IPS-20b (cell line): ENCODE results near the gene TRAK2.
A peak's percentile ranks its signal among the peaks of the same experiment; 100 is the strongest.

Experiments used
- H3K27ac ChIP-seq: one replicate; pipeline ENCODE4 v1.5.1; 2013; ENCODE audit warnings: low read length
- H3K27me3 ChIP-seq: 2 replicates; pipeline ENCODE4 v1.6.1; 2013; ENCODE audit warnings: mild to moderate bottlenecking, low read length, inconsistent platforms; ENCODE audit not compliant: insufficient read depth
- H3K36me3 ChIP-seq: 2 replicates; pipeline ENCODE4 v1.6.1; 2013; ENCODE audit warnings: low read depth, mild to moderate bottlenecking, inconsistent platforms, low read length, moderate library complexity; ENCODE audit not compliant: insufficient read depth
- H3K4me1 ChIP-seq: 2 replicates; pipeline ENCODE4 v1.6.1; 2013; ENCODE audit warnings: mild to moderate bottlenecking, control low read depth, inconsistent platforms, low read length, moderate library complexity; ENCODE audit not compliant: insufficient read depth
- H3K4me3 ChIP-seq: 2 replicates; pipeline ENCODE4 v1.5.1; 2013; ENCODE audit warnings: mild to moderate bottlenecking, low read length, inconsistent platforms
- H3K9ac ChIP-seq: 2 replicates; pipeline ENCODE4 v1.6.1; 2013; ENCODE audit warnings: low read depth, mild to moderate bottlenecking, inconsistent platforms, low read length, moderate library complexity
- H3K9me3 ChIP-seq: 2 replicates; pipeline ENCODE4 v1.6.1; 2013; ENCODE audit warnings: mild to moderate bottlenecking, low read depth, low read length, inconsistent platforms; ENCODE audit not compliant: insufficient read depth

Gene TRAK2

GRCh38 chr2:201470821-201471731 is 19.8 kb upstream of the TRAK2 start:
- Histone ChIP-seq H3K36me3 (peaks cover 10% of the 10 kb centered on the region), H3K4me3 (no peak overlapping the region), H3K4me1 (no peaks in the 10 kb centered on the region), H3K9me3 (no peaks in the 10 kb centered on the region), H3K9ac (no peak overlapping the region), H3K27ac (no peak overlapping the region), H3K27me3 (no peaks in the 10 kb centered on the region)

GRCh38 chr2:201467666-201468065 is 16.4 kb upstream of the TRAK2 start:
- H3K9me3 ChIP-seq, result no peaks in the 10 kb centered on the region
- H3K9ac ChIP-seq, result no peak overlapping the region
- H3K4me1 ChIP-seq, result no peaks in the 10 kb centered on the region
- no peaks in the 10 kb centered on the region for H3K27me3 ChIP-seq
- no peak overlapping the region for H3K4me3 ChIP-seq
- no peaks in the 10 kb centered on the region for H3K36me3 ChIP-seq
- H3K27ac ChIP-seq, result no peak overlapping the region

GRCh38 chr2:201466050-201466675 is 14.9 kb upstream of the TRAK2 start:
- Histone ChIP-seq H3K27me3 (no peaks in the 10 kb centered on the region), H3K4me1 (no peaks in the 10 kb centered on the region), H3K9ac (no peak overlapping the region), H3K36me3 (no peaks in the 10 kb centered on the region), H3K9me3 (no peaks in the 10 kb centered on the region), H3K4me3 (no peak overlapping the region), H3K27ac (no peak overlapping the region)

GRCh38 chr2:201465524-201465971 is 14.3 kb upstream of the TRAK2 start:
- Histone ChIP-seq H3K4me3 (no peak overlapping the region), H3K27me3 (no peaks in the 10 kb centered on the region), H3K27ac (no peak overlapping the region), H3K4me1 (no peaks in the 10 kb centered on the region), H3K36me3 (peaks cover 2% of the 10 kb centered on the region; the same call in 1 of the 2 replicates), H3K9ac (no peak overlapping the region), H3K9me3 (no peaks in the 10 kb centered on the region)

- no peak overlapping the region for H3K4me3 ChIP-seq
- H3K36me3 ChIP-seq, result peaks cover 4% of the 10 kb centered on the region; the same call in 1 of the 2 replicates
- no peak overlapping the region for H3K9ac ChIP-seq
- no peaks in the 10 kb centered on the region for H3K4me1 ChIP-seq
- H3K9me3 ChIP-seq, result no peaks in the 10 kb centered on the region
- H3K27me3 ChIP-seq, result no peaks in the 10 kb centered on the region
- no peak overlapping the region for H3K27ac ChIP-seq
Observed at GRCh38 chr2:201464547-201464946, 13.3 kb upstream of the TRAK2 start.

GRCh38 chr2:201460532-201460931 is 9.3 kb upstream of the TRAK2 start:
- H3K9me3 ChIP-seq, result no peaks in the 10 kb centered on the region
- H3K4me1 ChIP-seq, result no peaks in the 10 kb centered on the region
- no peak overlapping the region for H3K4me3 ChIP-seq
- H3K27ac ChIP-seq, result no peak overlapping the region
- no peak overlapping the region for H3K9ac ChIP-seq
- peaks cover 12% of the 10 kb centered on the region for H3K36me3 ChIP-seq
- H3K27me3 ChIP-seq, result no peaks in the 10 kb centered on the region

- peaks cover 12% of the 10 kb centered on the region for H3K36me3 ChIP-seq
- H3K4me3 ChIP-seq, result no peak overlapping the region
- H3K9me3 ChIP-seq, result no peaks in the 10 kb centered on the region
Observed at GRCh38 chr2:201458381-201458780, 7.1 kb upstream of the TRAK2 start.

GRCh38 chr2:201452922-201453643 is 1.8 kb upstream of the TRAK2 start:
- no peaks in the 10 kb centered on the region for H3K4me1 ChIP-seq
- peaks cover 9% of the 10 kb centered on the region; the same call in 1 of the 2 replicates for H3K27me3 ChIP-seq
- no peak overlapping the region for H3K27ac ChIP-seq
- H3K9ac ChIP-seq, result peak overlapping the region; percentile 71
- peak overlapping the region; percentile 83 for H3K4me3 ChIP-seq
- H3K9me3 ChIP-seq, result no peaks in the 10 kb centered on the region
- no peaks in the 10 kb centered on the region for H3K36me3 ChIP-seq

More at GRCh38 chr2:201458381-201458780, 7.1 kb upstream of the TRAK2 start:
- H3K27ac ChIP-seq, result no peak overlapping the region
- no peaks in the 10 kb centered on the region for H3K4me1 ChIP-seq
- no peak overlapping the region for H3K9ac ChIP-seq
- H3K27me3 ChIP-seq, result peaks cover 1% of the 10 kb centered on the region; the same call in 1 of the 2 replicates

- Histone ChIP-seq H3K36me3 (no peaks in the 10 kb centered on the region), H3K27ac (no peak overlapping the region), H3K27me3 (peaks cover 9% of the 10 kb centered on the region; the same call in 1 of the 2 replicates), H3K4me3 (peak overlapping the region; percentile 83), H3K4me1 (no peaks in the 10 kb centered on the region), H3K9ac (peak overlapping the region; percentile 71), H3K9me3 (no peaks in the 10 kb centered on the region)
Observed at GRCh38 chr2:201452058-201452921, 1.0 kb upstream of the TRAK2 start.

GRCh38 chr2:201450954-201451291 is 335 bp downstream of the TRAK2 start:
- Histone ChIP-seq H3K4me1 (no peaks in the 10 kb centered on the region), H3K36me3 (no peaks in the 10 kb centered on the region), H3K27ac (no peak overlapping the region), H3K9ac (peak overlapping the region; percentile 84; the same call in 1 of the 2 replicates), H3K9me3 (no peaks in the 10 kb centered on the region), H3K4me3 (peak overlapping the region; percentile 83), H3K27me3 (peaks cover 9% of the 10 kb centered on the region; the same call in 1 of the 2 replicates)

GRCh38 chr2:201448701-201449100 is 2.6 kb downstream of the TRAK2 start:
- H3K36me3 ChIP-seq, result no peaks in the 10 kb centered on the region
- peaks cover 9% of the 10 kb centered on the region; the same call in 1 of the 2 replicates for H3K27me3 ChIP-seq
- no peak overlapping the region for H3K9ac ChIP-seq
- H3K4me3 ChIP-seq, result no peak overlapping the region
- H3K27ac ChIP-seq, result no peak overlapping the region
- no peaks in the 10 kb centered on the region for H3K4me1 ChIP-seq
- H3K9me3 ChIP-seq, result no peaks in the 10 kb centered on the region
